ENCODE data around the gene UBTD1. TPM values are rescaled to one million over a fixed set of nuclear protein-coding genes. Genes with fewer than 3 reads are reported as not detected.
A peak's percentile ranks its signal among the peaks of the same experiment; 100 is the strongest.

UBTD1 gene
- total and polyA plus RNA-seq, 4 donors = 26.3 to 70.4 (median 42.9) TPM

DNA sequence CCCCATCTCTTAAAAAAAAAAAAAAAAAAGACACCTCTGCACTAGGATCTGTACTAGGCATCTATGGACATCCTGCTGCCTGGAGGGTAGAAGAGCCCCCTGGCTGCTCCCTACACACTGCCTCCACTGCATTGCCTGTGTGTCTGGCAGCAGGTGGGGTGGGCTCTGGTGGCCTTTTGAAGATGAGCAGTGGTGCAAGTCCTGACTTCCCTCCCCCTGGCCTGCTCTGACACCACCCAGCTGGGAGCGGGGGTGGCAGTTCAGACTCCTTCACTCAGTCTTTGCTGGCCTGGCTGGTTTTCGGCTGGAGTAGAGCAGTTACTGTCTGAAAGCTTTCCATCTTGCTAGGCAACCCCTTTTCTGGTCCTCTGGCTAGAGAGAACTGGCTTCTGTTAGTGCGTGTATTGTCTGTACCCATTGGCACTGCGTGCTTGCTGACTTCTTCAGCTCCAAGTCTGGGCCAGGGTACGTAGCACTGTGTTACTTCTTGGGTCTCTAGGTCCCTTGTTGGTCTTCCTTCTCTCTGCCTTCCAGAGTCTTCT is 108.4 kb downstream of the UBTD1 start:
- no peaks in the 10 kb centered on the region for H3K27me3 ChIP-seq (ENCODE audit: control insufficient read depth in 3 of 3, insufficient read depth in 3 of 3, low read length in 2 of 3)
- DNase-seq (no peak), ATAC-seq (ENCODE audit: insufficient read depth, low FRiP score) (no peak)
- H3K9ac ChIP-seq (ENCODE audit: insufficient read depth in 1 of 2, low read length in 2 of 2) = no peak overlapping the region
- no peaks in the 10 kb centered on the region for H3K9me3 ChIP-seq (ENCODE audit: control insufficient read depth in 4 of 4, insufficient read depth in 3 of 4, low read length in 3 of 4)
- H3K36me3 ChIP-seq (ENCODE audit: control insufficient read depth in 4 of 4, insufficient read depth in 4 of 4, low read length in 4 of 4) = no peaks in the 10 kb centered on the region
- peaks cover 0 to 3% (median 0%) of the 10 kb centered on the region in 5 donors for H3K4me1 ChIP-seq (ENCODE audit: control insufficient read depth in 5 of 5, insufficient read depth in 5 of 5, low read length in 5 of 5)
- TF ChIP-seq, protein P1, sequence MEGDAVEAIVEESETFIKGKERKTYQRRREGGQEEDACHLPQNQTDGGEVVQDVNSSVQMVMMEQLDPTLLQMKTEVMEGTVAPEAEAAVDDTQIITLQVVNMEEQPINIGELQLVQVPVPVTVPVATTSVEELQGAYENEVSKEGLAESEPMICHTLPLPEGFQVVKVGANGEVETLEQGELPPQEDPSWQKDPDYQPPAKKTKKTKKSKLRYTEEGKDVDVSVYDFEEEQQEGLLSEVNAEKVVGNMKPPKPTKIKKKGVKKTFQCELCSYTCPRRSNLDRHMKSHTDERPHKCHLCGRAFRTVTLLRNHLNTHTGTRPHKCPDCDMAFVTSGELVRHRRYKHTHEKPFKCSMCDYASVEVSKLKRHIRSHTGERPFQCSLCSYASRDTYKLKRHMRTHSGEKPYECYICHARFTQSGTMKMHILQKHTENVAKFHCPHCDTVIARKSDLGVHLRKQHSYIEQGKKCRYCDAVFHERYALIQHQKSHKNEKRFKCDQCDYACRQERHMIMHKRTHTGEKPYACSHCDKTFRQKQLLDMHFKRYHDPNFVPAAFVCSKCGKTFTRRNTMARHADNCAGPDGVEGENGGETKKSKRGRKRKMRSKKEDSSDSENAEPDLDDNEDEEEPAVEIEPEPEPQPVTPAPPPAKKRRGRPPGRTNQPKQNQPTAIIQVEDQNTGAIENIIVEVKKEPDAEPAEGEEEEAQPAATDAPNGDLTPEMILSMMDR (IDR thresholded peaks at IDR 0.05; ENCODE audit: control extremely low read depth, extremely low read depth) = no peak
- peak overlapping the region in 1 of 2 donors; percentile 35 for H3K27ac ChIP-seq (ENCODE audit: low read depth in 1 of 2, low read length in 1 of 2)
- H3K4me3 ChIP-seq = no peak overlapping the region
- WGBS, 2 donors = 94 to 95% methylated on average over 5 of the region's 5 CpGs

DNA sequence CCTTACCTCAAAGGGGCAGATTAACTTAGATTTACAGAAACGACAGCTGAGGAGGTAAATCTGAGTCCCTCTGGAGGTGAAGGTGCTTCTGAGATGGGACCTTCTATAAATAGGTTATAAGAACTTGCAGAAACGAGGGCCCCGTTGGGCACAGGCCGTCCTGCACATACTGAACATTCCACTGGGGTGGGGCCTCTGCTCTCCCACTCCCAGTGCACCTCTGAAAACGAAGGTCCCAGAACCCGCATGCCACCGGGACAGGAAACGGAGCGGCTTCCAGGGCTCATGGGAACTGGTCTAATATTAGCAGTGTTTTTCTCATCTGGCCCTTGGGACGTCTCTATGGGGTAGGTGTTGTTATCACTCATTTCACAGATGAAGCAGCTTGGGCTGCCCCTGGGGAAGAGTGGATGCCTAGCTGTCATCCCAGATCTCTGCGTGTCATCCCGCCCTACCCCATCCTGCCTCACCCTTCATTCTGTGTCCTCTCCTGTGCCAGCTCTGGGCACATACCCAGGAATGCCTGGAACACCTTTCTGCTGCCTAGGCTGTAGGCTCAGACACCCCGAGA is 110.4 kb downstream of the UBTD1 start:
- ATAC-seq (ENCODE audit: insufficient read depth, low FRiP score) (no peak), DNase-seq (no peak)
- WGBS, 2 donors = 59 to 78% methylated on average over 13 of the region's 13 CpGs
- no peaks in the 10 kb centered on the region for H3K27me3 ChIP-seq (ENCODE audit: control insufficient read depth in 3 of 3, insufficient read depth in 3 of 3, low read length in 2 of 3)
- TF ChIP-seq, protein P1 (IDR thresholded peaks at IDR 0.05; ENCODE audit: control extremely low read depth, extremely low read depth) = no peak
- H3K4me3 ChIP-seq = no peak overlapping the region
- no peaks in the 10 kb centered on the region for H3K9me3 ChIP-seq (ENCODE audit: control insufficient read depth in 4 of 4, insufficient read depth in 3 of 4, low read length in 3 of 4)
- peak overlapping the region; percentile 48 to 94 for H3K27ac ChIP-seq (ENCODE audit: low read depth in 1 of 2, low read length in 1 of 2)
- peaks cover 0 to 3% (median 0%) of the 10 kb centered on the region in 5 donors for H3K4me1 ChIP-seq (ENCODE audit: control insufficient read depth in 5 of 5, insufficient read depth in 5 of 5, low read length in 5 of 5)
- H3K36me3 ChIP-seq (ENCODE audit: control insufficient read depth in 4 of 4, insufficient read depth in 4 of 4, low read length in 4 of 4) = no peaks in the 10 kb centered on the region
- H3K9ac ChIP-seq (ENCODE audit: insufficient read depth in 1 of 2, low read length in 2 of 2) = no peak overlapping the region

- H3K27ac ChIP-seq (ENCODE audit: low read depth in 1 of 2, low read length in 1 of 2) = peak overlapping the region in 1 of 2 donors; percentile 28
- TF ChIP-seq, protein P1 (IDR thresholded peaks at IDR 0.05; ENCODE audit: control extremely low read depth, extremely low read depth) = no peak
These were observed 112.7 kb downstream of the UBTD1 start for GRCh38 chr10:97611473-97611872.

More at GRCh38 chr10:97611473-97611872, 112.7 kb downstream of the UBTD1 start:
- Histone ChIP-seq H3K4me3 (no peak overlapping the region), H3K9ac (ENCODE audit: insufficient read depth in 1 of 2, low read length in 2 of 2) (no peak overlapping the region), H3K27me3 (ENCODE audit: control insufficient read depth in 3 of 3, insufficient read depth in 3 of 3, low read length in 2 of 3) (no peaks in the 10 kb centered on the region), H3K4me1 (ENCODE audit: control insufficient read depth in 5 of 5, insufficient read depth in 5 of 5, low read length in 5 of 5) (peaks cover 0 to 3% (median 0%) of the 10 kb centered on the region in 5 donors), H3K9me3 (ENCODE audit: control insufficient read depth in 4 of 4, insufficient read depth in 3 of 4, low read length in 3 of 4) (no peaks in the 10 kb centered on the region), H3K36me3 (ENCODE audit: control insufficient read depth in 4 of 4, insufficient read depth in 4 of 4, low read length in 4 of 4) (peaks cover 0 to 4% (median 1%) of the 10 kb centered on the region in 4 donors)
- DNase-seq (no peak), ATAC-seq (ENCODE audit: insufficient read depth, low FRiP score) (no peak)
- 89 to 92% methylated on average over 12 of the region's 12 CpGs for WGBS, 2 donors

Measured in lung (tissue), 12 donors.